Measurements from ENCODE around the gene TANGO6. TPM values are rescaled to one million over a fixed set of nuclear protein-coding genes. Genes with fewer than 3 reads are reported as not detected.

Gene TANGO6
- total and polyA plus RNA-seq, 2 of the 8 experiments (the other 6 are each of a cell fraction or from before 2014, with no cell fraction given), result 5.0 to 19.5 TPM

GRCh38 chr16:69085032-69085695, 241.8 kb downstream of the TANGO6 start:
- Histone ChIP-seq H3K9me3 (ENCODE audit: insufficient read depth in 2 of 2, low read depth in 1 of 2, low read length in 1 of 2) (no peaks in the 10 kb centered on the region), H3K27me3 (replicated peaks in 1 of 4; ENCODE audit: control insufficient read depth in 3 of 4, extremely low read depth in 1 of 4, insufficient read depth in 3 of 4, low read length in 3 of 4) (no peaks in the 10 kb centered on the region), H2BK20ac (ENCODE audit: low read length) (no peak overlapping the region), H4K8ac (ENCODE audit: extremely low read depth, insufficient read depth, low read length) (no peak overlapping the region), H4K20me1 (replicated peaks in 1 of 2; ENCODE audit: control insufficient read depth in 1 of 2, insufficient read depth in 2 of 2, low read length in 2 of 2) (no peaks in the 10 kb centered on the region), H2AFZ (ENCODE audit: low read length) (no peak overlapping the region), H3K23me2 (ENCODE audit: low read depth, low read length) (no peaks in the 10 kb centered on the region), H4K91ac (replicated peaks; ENCODE audit: insufficient read length, low read length) (no peak overlapping the region), H3K4me1 (replicated peaks in 1 of 4; ENCODE audit: control insufficient read depth in 3 of 4, insufficient read depth in 4 of 4, low read length in 3 of 4) (peaks cover 9 to 14% (median 12%) of the 10 kb centered on the region in 4 experiments), H3K4ac (replicated peaks; ENCODE audit: insufficient read length, low read depth, low read length) (no peak overlapping the region), H3K23ac (ENCODE audit: insufficient read length) (no peak overlapping the region), H3K18ac (ENCODE audit: extremely low read depth, low read length) (no peak overlapping the region), H3K79me2 (ENCODE audit: control insufficient read depth in 1 of 2, insufficient read depth in 2 of 2, low read length in 2 of 2) (no peaks in the 10 kb centered on the region), H3K27ac (ENCODE audit: low read depth, low read length) (no peak overlapping the region), H3K56ac (replicated peaks; ENCODE audit: insufficient read length, low read depth, low read length) (no peak overlapping the region), H4K5ac (ENCODE audit: insufficient read length, low read depth, low read length) (no peak overlapping the region), H2BK12ac (ENCODE audit: low read depth, low read length) (no peak overlapping the region), H2BK120ac (replicated peaks; ENCODE audit: low read depth, low read length) (no peak overlapping the region), H2BK5ac (ENCODE audit: low read depth, low read length) (no peak overlapping the region), H3K4me3 (ENCODE audit: extremely low read depth in 1 of 4, insufficient read depth in 2 of 4, low read depth in 3 of 4, low read length in 4 of 4) (no peak overlapping the region), H2AK5ac (ENCODE audit: low read depth, low read length) (no peak overlapping the region), H3K36me3 (ENCODE audit: control insufficient read depth in 2 of 4, insufficient read depth in 4 of 4, low read length in 3 of 4) (no peaks in the 10 kb centered on the region), H3K14ac (ENCODE audit: insufficient read length) (no peak overlapping the region), H3K79me1 (ENCODE audit: low read depth, low read length) (no peaks in the 10 kb centered on the region), H3K9ac (replicated peaks in 1 of 4; ENCODE audit: extremely low read depth in 1 of 4, low read depth in 3 of 4, low read length in 3 of 4) (no peak overlapping the region), H3K4me2 (ENCODE audit: insufficient read depth in 1 of 2, low read depth in 2 of 2, low read length in 2 of 2) (no peak overlapping the region), H2BK15ac (ENCODE audit: low read length) (no peak overlapping the region)
- FAIRE-seq (no peak), DNase-seq (ENCODE audit: low read depth in 1 of 2, low spot score in 2 of 2) (no peak)
- 94% methylated on average over 5 of the region's 5 CpGs; no CpG with 5 or more reads in 1 of the 2 experiments for WGBS, 2 experiments (ENCODE audit: extremely low coverage in 1 of 2, insufficient coverage in 1 of 2, insufficient read length in 1 of 2, insufficient replicate concordance in 2 of 2, low coverage in 1 of 2, low lambda C conversion rate in 2 of 2, missing lambda C conversion rate in 1 of 2)
- CTCF ChIA-PET (ENCODE audit: partially characterized antibody), result interaction anchor here (0.6 to 2.5 kb wide), 11 partner anchors 7 to 276 kb away, joined by 3 to 9 read pairs (median 4); partner anchors contain the start of gene HAS3
- TF ChIP-seq MAX (IDR thresholded peaks at IDR 0.05) (no peak), BCL11A (IDR thresholded peaks at IDR 0.05; ENCODE audit: low read depth in 2 of 2, low read length in 2 of 2) (no peak), CHD2 (IDR thresholded peaks at IDR 0.05; ENCODE audit: low read length) (no peak), ATF3 (IDR thresholded peaks at IDR 0.05; ENCODE audit: insufficient read depth, low read depth, low read length) (no peak), HDAC6 (IDR thresholded peaks at IDR 0.05; ENCODE audit: low read depth, low read length) (no peak), KDM1A (IDR thresholded peaks at IDR 0.05; ENCODE audit: borderline replicate concordance, low read length) (no peak), GTF2F1 (IDR thresholded peaks at IDR 0.05; ENCODE audit: borderline replicate concordance, low read depth, low read length) (no peak), EGR1 (IDR thresholded peaks at IDR 0.05; ENCODE audit: borderline replicate concordance, low read depth, low read length) (no peak)
- POLR2A ChIA-PET (ENCODE audit: partially characterized antibody), result interaction anchor here (0.6 to 3.6 kb wide), 6 partner anchors 9 to 112 kb away, joined by 3 to 15 read pairs (median 4); no protein-coding TSS in a partner anchor
